HG03457 (cell line): ENCODE results near the gene PPP6R1.

Experiments
- ATAC-seq: cut with Tn5 transposase; IDR thresholded peaks from one replicate; pipeline ENCODE4 v1.9.1; 2021; ENCODE audit warnings: moderate number of reproducible peaks; ENCODE audit not compliant: unreplicated experiment

Gene PPP6R1

GRCh38 chr19:55186080-55186479, 72.7 kb downstream of the PPP6R1 start:
- ATAC-seq = no peak

- ATAC-seq = no peak
These were observed 77.1 kb downstream of the PPP6R1 start for GRCh38 chr19:55181740-55182139.
